HG02610 (cell line): ENCODE measurements around the gene OLFML3.

Source experiments
- ATAC-seq: cut with Tn5 transposase; IDR thresholded peaks from one replicate; pipeline ENCODE4 v1.9.1; 2021; ENCODE audit warnings: mild to moderate bottlenecking, moderate library complexity; ENCODE audit not compliant: unreplicated experiment

The OLFML3 gene

GRCh38 chr1:114023377-114023776 lies 44.1 kb downstream of the OLFML3 start:
- no peak for ATAC-seq

GRCh38 chr1:114024049-114024448 lies 44.8 kb downstream of the OLFML3 start:
- ATAC-seq = no peak

GRCh38 chr1:114025609-114026401 lies 46.5 kb downstream of the OLFML3 start:
- no peak for ATAC-seq

- ATAC-seq = no peak
These were observed 47.5 kb downstream of the OLFML3 start for GRCh38 chr1:114026797-114027196.
